ENCODE results near the gene RECQL5.

GRCh38 chr17:75680431-75680830, 13.5 kb upstream of the RECQL5 start:
- TF ChIP-seq POLR2A (IDR thresholded peaks at IDR 0.05) = no peak
- TF ChIP-seq, protein P1, sequence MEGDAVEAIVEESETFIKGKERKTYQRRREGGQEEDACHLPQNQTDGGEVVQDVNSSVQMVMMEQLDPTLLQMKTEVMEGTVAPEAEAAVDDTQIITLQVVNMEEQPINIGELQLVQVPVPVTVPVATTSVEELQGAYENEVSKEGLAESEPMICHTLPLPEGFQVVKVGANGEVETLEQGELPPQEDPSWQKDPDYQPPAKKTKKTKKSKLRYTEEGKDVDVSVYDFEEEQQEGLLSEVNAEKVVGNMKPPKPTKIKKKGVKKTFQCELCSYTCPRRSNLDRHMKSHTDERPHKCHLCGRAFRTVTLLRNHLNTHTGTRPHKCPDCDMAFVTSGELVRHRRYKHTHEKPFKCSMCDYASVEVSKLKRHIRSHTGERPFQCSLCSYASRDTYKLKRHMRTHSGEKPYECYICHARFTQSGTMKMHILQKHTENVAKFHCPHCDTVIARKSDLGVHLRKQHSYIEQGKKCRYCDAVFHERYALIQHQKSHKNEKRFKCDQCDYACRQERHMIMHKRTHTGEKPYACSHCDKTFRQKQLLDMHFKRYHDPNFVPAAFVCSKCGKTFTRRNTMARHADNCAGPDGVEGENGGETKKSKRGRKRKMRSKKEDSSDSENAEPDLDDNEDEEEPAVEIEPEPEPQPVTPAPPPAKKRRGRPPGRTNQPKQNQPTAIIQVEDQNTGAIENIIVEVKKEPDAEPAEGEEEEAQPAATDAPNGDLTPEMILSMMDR (IDR thresholded peaks at IDR 0.05) = no peak

All from thyroid gland (tissue), 4 donors.